Endometrial microvascular endothelial cells (primary cell): Measurements from ENCODE around the gene CD37. TPM values are rescaled to one million over a fixed set of nuclear protein-coding genes. Genes with fewer than 3 reads are reported as not detected.
"Not testable (repeated sequence)": the region's sequence is repeated elsewhere in the genome, so short reads cannot be mapped to it uniquely, and the experiment has no call there.

Experiments used
- in situ Hi-C: cut with HindIII; loops from 2 replicates; pipeline ENCODE4 v1.10.0; 2017; ENCODE audit warnings: low sequenced_read_pairs, low pct_unique_long_range_greater_than_20kb; ENCODE audit errors: inconsistent ontology term
- total RNA-seq: library from RNA; depleted of rRNA; stranded (reverse); fragments of >200 nt; gene quantifications from one replicate; pipeline ENCODE4 v1.2.3, GENCODE V29; 2015; ENCODE audit errors: inconsistent ontology term

CD37 gene, protein sequence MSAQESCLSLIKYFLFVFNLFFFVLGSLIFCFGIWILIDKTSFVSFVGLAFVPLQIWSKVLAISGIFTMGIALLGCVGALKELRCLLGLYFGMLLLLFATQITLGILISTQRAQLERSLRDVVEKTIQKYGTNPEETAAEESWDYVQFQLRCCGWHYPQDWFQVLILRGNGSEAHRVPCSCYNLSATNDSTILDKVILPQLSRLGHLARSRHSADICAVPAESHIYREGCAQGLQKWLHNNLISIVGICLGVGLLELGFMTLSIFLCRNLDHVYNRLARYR
- not detected for total RNA-seq

DNA sequence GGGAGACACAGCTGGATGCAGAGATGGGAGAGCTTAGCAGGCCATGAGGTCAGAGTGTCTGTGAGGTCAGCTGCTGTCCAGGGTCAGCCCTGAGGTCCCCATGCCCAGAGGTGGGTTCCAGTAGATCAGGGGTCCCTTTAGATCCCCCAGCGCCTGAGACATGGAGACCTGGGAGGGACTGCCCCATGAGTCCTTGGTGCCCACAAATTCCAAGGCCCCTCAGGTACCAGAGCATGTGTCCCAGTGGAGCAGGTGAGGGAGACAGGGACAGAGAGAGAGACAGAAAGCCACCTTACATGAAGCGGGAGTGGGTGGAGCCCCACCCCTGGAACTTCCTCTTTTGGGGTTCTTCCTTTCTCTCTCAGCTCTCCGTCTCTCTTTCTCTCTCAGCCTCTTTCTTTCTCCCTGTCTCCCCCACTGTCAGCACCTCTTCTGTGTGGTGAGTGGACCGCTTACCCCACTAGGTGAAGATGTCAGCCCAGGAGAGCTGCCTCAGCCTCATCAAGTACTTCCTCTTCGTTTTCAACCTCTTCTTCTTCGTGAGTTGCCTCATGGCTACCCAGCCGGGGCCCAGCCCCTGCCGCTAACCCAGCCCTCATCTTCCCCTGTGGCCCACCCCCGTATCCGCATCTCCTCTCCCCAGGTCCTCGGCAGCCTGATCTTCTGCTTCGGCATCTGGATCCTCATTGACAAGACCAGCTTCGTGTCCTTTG lies at the start of gene CD37:
TSS of gene CD37 (plus strand) at position 336 of the 713 bp plus-strand sequence. CDS start at position 471, 135 bp downstream.
- in situ Hi-C loops: no loop called here

DNA sequence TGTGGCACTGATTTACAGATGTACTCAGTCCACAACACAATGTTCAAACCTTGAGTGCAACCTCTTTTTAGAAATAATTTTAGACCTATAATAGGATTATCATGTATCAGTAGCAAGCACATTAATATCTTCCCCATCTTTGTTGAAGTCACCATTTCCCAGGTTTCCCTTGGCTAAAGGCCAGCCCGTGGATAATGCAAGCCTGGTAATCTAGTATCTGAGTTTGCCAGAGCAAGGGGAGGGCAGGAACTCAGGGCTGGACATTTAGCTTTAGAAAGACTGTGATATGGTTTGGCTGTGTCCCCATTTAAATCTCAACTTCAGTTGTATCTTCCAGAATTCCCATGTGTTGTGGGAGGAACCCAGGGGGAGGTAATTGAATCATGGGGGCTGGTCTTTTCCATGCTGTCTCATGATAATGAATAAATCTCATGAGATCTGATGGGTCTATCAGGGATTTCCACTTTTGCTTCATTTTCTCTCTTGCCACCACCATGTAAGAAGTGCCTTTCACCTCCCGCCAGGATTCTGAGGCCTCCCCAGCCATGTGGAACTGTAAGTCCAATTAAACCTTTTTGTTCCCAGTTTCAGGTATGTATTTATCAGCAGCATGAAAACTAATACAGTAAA lies 48.0 kb upstream of the CD37 start:
- in situ Hi-C loops: no loop called here

DNA sequence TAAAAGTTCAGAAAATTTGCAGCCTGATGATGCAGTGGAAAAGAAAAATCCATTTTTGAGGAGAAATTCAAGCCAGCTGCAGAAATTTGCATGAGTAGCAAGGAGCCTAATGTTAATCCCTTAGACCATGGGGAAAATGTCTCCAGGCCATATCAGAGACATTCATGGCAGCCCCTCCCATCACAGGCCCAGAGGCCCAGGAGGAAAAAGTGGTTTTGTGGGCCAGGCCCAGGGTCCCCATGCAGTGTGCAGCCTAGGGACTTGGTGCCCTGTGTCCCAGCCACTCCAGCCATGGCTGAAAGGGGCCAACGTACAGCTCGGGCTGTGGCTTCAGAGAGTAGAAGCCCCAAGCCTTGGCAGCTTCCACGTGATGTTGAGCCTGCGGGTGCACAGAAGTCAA lies 47.0 kb upstream of the CD37 start:
- in situ Hi-C loops: not testable (repeated sequence)

DNA sequence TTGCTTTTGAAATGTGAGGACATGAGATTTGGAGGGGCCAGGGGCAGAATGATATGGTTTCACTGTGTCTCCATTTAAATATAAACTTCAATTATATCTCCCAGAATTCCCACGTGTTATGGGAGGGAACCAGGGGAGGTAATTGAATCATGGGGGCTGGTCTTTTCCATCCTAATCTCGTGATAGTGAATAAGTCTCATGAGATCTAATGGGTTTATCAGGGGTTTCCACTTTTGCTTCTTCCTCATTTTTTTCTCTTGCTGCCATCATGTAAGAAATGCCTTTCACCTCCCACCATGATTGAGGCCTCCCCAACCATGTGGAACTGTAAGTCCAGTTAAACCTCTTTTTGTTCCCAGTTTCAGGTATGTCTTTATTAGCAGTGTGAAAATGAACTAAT lies 45.9 kb upstream of the CD37 start:
- in situ Hi-C loops: not testable (repeated sequence)

DNA sequence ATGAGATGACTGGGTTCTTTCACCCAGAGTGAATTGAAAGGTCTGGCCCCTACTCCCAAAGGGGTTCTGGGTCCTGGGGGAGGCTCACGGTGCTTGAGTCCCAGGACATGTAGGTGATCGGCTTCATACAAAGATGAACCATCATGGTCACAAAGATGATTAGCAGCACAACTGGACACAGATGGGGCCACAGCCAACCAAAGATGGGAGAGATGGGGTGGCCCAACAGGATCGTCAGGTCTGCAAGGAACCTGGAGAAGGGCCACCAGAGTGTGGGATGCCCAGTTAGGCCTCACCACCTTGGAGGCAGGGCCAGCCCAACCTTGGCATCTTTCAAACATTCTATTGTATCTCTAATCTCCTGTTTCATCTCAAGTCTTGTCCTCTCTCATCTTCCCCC lies 44.7 kb upstream of the CD37 start:
- in situ Hi-C loops: no loop called here

DNA sequence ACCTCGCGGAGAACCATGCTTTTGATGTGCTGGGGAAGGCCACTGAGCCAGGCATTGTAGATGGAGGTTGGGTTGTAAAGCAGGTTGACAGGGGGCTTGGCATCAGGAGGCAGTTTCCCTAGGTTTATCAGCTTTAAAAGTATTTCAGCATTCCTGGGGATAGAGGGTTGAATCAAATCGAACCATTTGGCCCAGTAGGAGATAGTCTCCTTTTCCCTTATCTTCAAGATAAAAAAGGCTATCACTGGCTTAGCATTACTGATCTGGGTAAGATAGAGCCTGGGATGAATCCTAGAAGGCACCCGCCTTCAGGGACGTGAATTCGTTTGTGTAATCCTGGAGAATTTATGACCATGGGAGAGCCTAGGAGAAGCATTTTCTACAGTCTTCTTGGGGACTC lies 40.8 kb upstream of the CD37 start:
- in situ Hi-C loops: no loop called here

DNA sequence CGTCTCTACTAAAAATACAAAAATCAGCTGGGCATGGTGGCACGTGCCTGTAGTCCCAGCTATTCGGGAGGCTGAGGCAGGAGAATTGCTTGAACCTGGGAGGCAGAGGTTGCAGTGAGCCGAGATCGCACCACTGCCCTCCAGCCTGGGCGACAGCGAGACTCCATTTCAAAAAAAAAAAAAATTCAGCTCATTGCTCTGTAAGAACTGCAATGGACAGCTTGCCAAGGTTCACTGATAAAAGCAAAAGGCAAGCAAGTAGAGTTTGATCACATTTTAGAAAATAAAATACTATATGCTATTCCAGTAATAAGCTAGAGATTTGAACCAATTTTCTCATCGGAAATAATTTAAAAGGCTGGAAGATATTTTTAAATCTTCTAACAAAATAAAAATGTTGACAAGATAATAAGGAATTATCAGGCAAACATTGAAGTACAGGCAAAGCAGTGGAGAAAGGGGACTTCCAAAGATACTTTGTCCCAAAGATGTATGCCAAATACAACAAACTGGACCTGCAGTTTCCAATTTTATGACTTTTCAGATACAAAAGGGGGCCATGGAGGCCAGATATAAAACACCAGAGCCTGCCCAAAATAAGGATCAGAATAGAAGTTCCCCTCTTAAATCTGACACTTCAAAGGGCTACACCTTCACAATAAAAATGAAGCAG lies 39.9 kb upstream of the CD37 start:
- in situ Hi-C loops: no loop called here

DNA sequence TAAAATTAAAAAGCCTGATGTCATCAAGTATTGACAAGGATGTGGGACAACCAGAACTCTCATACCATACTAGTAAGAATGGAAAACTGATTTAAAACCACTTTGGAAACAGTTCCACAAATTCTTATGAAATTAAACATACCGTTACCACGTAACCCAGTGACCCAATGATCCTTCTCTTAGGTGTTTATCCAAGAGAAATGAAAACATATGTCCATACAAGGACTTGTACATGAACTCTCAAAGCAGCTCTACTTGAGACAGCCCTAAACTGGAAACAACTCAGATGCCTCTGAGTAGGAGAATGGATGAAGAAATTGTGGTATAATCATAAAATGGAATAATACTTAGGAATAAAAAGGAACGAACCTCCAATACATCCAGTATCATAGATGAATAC lies 37.8 kb upstream of the CD37 start:
- in situ Hi-C loops: no loop called here

DNA sequence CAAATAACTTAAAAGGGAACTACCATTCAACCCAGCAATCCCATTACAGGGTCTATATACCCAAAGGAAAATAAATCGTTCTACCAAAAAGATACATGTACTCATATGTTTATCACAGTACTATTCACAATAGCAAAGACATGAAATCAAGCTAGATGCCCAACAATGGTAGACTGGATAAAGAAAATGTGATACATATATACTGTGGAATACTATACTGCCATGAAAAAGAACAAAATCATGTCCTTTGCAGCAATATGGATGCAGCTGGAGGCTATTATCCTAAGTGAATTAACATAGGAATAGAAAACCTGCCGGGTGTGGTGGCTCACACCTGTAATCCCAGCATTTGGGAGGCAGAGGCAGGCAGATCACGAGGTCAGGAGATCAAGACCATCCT lies 36.6 kb upstream of the CD37 start:
- in situ Hi-C loops: not testable (repeated sequence)

DNA sequence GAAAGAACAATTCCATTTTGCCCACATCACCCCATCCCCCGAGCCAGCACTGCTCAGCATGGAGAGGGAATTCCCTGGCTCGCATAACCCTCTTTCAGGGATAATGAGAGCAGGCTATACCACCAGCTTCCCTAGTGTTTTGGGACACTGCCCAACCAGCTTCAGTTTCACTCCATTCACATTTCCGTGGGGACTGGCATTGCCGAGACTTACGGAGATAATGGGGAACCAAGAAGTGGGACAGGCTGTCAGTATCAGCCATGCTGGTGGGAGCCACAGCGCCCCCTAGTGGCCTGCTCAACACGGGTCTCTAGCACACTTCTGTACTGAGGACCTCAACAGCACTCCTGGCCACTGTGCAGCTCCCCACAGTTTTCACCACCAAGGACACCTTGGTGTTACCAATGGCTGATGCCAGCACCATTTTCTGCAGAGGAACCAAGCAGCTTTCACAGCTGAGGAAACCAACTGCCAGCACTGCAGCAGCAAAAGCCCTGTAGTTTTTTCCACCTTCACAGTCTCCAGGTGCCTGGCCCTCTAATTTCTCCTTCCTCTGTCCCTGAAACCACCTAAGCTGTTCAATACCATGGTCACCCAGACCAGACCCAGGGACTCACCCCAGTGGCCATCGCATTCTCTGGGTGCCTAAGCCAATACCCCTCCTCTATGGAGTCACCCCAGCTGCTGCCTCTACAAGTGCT lies 33.9 kb upstream of the CD37 start:
- in situ Hi-C loops: no loop called here

DNA sequence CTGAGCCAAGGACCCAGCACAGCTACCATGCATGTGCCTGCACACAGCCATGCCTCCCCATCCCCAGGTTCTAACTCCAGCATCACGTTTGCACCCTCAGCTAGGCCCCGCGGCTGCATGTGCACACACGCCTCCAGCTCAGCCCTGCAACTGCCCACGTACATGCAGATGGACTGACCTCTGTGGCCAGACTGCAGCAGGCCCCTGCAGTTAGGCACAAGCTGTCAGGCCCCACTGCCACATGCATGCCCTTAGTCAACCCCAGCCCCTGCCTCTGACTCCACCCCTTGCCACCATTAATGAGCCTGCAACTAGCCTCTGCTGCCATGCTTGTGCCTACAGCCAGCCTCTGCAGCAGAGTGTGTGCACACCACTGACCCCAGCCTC lies 33.3 kb upstream of the CD37 start:
- in situ Hi-C loops: no loop called here

DNA sequence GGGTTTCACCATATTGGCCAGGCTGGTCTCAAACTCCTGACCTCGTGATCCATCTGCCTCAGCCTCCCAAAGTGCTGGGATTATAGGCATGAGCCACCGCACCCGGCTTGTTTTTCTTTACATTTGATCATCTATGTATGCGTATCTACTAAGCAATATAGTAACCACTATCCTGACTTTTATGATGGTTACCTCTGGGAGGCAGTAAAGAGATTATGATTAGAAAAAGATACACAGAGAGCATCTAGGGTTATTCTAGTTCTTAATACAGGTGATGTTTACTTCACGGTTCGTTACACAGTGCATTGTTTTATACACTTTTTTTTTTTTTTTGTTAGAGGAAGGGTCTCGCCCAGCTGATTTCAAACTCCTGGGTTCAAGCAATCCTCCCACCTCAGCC lies 28.5 kb upstream of the CD37 start:
- in situ Hi-C loops: not testable (repeated sequence)

DNA sequence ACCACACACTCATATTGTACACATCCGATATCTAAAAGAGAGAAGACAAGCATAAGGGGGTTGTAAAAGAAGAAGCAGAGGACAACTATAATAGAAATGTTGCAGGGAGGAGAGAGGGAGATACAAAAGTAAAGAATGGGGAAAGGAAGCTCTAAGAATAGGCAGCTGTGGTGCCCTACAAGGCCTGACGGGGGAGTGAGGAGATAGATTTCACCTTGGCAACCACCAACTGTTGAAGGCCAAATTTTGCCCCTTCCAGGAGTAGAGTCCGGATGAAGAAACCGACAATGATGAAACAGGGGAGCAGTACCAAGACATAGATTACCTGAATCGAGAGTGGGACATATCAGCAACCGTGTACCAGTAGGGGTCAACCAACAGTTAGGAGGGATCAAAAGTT lies 26.1 kb upstream of the CD37 start:
- in situ Hi-C loops: no loop called here

DNA sequence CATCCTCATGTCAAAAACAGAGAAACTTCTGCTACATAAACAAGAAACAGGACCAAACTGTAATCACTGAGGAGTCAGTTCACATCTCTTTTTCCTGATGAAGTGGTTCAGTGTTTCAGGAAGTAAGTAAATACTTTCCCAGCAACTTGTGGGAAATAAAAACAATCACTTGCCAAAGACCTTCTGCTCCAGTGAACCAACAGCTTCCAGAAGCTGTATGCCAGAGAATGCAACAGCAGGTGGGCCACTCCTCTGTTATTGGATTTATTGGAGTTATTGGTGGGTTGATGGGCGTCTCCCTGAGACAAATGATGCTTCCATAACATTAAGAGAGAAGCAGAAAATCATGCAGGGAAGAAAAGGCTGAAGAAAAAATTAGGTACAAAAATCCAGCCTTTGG lies 20.1 kb upstream of the CD37 start:
- in situ Hi-C loops: no loop called here

DNA sequence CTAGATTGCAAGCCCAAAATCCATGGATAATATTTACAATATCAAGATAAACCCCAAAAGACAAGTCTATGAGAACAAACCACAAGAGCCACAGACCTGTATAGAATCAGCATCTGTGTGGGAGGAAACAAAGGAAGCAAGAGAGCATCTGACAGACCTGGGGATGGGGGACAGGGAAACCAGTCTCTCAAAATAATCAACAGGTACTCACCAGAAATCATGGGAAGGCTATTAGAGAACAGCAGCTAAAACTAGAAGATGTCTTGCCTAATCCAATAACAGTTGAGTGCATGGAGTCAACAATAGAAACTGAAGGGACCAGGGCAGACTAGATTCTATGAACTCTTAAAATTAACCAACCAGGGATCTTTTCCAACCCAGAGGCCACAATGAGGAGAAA lies 18.9 kb upstream of the CD37 start:
- in situ Hi-C loops: no loop called here

DNA sequence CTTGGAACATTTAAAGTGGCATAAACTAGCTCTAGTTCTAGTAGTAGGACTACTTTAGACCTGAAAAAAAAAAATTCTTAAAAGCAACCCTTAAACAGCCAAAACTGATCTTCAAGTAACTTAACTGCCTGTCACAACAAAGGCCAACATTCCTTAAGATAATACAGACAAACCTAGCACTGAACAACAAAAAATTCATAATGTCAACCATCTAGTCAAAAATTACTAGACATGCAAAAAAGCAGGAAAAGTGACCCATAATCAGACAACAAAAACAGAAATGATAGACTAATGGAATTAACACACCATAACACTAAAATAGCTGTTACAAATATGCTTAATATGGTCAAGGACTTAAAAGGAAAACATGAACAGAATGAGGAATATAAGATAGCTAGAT lies 16.9 kb upstream of the CD37 start:
- in situ Hi-C loops: no loop called here

DNA sequence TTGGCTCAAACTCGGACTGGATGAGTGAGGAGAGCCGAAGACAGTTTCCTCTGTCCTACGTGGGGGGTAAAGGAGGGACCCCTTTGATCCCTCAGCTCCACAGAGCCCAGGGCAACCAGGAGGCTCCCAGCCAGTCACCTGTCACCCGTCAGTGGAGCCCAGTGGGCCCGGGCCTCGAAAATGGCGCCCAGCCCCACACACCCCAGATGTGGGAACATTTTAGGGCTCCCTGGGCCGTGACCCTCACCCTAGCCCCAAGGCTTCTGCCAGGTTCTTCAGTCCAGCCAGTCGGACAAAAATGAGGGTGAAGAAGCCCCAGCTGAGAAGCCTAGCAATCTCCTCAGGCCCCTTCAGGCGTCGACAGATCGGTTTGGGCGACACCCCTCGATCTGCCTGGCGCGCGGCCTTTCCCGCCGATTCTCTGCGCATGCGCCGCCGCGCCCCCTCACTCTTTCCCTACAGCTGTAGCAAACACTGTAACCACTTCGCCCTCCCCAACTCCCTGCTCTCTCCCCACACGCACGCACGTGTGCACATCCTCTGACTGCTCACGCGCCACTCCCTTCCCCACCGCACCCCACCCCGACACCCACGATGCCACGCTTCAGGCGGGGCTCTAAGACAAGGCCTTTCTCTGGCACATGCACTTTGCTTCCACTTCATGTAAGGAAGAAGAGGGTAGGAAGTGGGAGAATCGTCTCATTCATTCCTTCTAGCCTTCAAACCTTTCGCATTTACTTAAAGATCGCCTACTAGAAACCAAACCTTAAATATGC lies 10.2 kb upstream of the CD37 start, which contains the start of gene SLC6A16:
TSS of gene SLC6A16 (minus strand) at position 391 of the 776 bp plus-strand sequence. CDS start 13,844 bp downstream, outside the sequence.
- in situ Hi-C loops: no loop called here

DNA sequence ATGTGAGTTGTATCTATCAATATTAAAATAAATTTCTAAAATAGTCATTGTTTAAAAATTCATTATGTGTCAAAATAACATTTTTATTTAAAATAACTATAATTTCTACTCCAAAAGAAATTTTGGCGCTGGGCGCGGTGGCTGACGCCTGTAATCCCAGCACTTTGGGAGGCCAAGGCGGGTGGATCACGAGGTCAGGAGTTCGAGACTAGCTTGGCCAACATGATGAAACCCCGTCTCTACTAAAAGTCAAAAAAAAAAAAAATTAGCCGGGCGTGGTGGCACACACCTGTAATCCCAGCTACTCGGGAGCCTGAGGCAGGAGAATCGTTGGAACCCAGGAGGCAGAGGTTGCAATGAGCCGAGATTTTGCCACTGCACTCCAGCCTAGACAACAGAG lies 9.4 kb upstream of the CD37 start:
- in situ Hi-C loops: not testable (repeated sequence)
